H54 (cell line): ENCODE data around the gene TRAF3.

ENCODE experiments used
- DNase-seq: peaks from one replicate; pipeline ENCODE4 v3.0.0; 2011; ENCODE audit warnings: low spot score, mixed read lengths; ENCODE audit not compliant: insufficient read length
- FAIRE-seq: peaks from 3 replicates; lab custom pipeline; 2011; peaks lifted over from hg19 to GRCh38; lab: Jason Lieb, UNC
- POLR2A ChIP-seq: IDR thresholded peaks from 2 replicates; pipeline ENCODE4 v1.6.1; 2011; ENCODE audit warnings: low read depth, mild to moderate bottlenecking, low read length

TRAF3 gene

DNA sequence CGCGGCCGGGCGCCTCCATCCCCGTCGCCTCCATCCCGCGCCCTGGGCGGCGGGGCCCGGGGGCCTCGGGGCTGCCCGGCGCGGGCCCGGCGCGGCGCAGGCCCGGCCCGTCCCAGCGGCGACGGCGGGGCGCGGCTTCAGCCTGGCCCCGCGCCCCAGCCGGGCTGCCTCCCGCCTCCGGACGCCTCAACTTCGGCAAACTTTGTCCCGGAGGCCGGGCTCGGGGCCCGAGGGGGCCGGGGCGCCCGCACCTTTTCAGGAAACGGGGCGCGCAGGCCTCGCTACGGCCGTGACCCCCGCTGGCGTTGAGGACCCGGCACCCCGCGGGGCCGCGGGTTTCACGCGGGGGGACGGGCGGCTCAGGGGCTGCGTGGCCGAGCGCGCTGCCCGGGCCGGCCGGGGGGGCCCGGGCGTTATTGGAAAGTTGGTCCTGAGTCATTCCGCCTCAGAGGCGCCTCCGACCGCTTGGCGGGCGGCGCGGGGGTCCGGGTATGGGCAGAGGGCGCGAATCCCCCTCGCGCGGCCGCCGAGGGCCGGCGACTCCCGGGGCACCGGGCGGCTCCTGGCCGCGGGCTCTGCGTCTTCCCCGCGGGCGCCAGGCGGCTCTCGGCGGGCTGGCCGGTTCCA lies 575 bp downstream of the TRAF3 start:
- no peak for DNase-seq
- no peak for TF ChIP-seq POLR2A
- FAIRE-seq = no peak

DNA sequence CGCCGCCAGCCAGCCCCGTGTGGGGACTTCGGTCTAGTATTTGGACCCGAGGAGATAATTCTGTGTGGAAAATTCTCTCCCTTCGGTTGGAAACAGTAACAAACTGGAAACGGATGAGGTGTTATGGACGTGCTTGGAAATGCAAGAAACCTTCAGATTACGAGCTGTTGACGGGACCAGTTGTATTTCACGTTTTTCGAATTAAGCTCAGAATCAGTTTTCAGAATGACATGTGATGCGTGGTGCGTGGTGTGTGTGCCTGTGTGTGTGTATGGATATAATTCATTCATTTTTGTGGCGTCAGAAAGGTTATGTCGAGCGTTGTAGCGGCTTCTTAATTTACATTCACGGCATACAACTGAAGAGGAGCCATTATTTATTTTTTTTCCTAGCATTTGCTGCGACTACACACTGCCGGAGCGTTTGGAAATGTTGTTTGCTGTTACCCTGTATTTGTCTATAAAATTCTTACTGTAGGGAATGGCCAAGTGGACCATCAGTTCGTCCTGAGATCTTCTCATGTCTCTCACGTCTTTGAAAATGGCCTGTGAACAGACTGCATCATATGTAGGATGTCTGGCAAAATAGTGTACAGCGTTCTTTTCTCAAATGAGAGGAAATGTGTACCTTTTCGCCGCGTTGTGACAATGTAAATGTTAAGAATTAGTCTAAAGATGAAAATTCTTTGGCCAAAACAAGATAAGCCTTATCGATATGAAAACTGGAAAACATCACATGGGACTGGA lies 1.3 kb downstream of the TRAF3 start:
- DNase-seq (no peak), FAIRE-seq (peak; percentile 33)
- no peak for TF ChIP-seq POLR2A

DNA sequence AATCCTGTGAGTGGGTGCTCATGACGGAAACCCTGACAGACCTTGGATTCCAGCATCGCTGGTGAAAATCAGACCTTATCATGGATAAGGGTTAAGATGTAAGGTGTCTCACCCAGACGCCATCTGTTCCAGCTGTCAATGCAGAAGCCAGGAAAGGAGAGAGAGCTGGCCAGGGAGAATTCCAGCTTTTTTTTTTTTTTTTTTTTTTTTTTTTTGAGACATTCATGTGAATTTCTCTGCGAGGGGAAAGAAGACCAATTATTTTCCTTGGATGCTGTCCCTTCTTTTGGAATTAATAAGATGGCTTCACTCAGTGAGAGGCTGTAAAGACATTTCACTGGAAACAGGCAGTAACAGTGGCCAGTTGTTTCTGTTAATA lies 1.8 kb downstream of the TRAF3 start:
- FAIRE-seq (no peak), DNase-seq (no peak)
- no peak for TF ChIP-seq POLR2A

DNA sequence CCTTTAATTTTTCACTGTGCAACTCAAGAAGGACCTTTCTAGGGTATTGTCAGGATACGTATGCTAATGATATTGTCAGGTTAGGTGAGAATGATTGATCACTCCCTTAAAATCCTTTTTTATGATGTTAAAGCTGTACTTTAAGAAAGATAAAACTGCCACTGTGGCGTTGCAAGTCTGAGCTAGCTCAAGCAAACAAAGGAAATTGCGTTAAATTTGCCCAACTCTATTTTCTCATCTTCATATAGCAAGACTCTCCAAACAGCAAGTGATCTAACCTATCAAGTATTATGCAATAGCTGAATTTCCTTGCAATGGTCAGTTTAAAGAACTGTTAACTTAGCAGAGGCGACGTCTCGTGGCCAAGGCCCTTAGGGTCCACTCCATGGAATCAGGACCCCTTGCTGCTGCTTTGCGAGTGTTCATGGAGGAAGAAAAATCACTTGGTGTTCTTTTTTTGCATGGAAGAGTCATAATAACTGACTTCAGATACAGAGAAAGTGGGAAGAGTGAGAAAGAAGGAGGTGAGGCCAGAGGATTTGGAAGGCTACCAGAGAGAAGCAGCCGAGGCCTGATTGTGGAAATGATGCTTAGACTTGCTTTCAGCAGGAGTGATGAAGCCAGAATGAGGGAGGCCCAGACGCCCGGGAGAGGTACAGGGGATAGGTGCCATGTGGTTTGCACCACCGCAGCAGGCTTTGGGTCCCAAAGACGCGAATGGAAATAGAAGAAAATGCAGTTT lies 2.5 kb downstream of the TRAF3 start:
- no peak for TF ChIP-seq POLR2A
- no peak for FAIRE-seq
- DNase-seq = no peak

DNA sequence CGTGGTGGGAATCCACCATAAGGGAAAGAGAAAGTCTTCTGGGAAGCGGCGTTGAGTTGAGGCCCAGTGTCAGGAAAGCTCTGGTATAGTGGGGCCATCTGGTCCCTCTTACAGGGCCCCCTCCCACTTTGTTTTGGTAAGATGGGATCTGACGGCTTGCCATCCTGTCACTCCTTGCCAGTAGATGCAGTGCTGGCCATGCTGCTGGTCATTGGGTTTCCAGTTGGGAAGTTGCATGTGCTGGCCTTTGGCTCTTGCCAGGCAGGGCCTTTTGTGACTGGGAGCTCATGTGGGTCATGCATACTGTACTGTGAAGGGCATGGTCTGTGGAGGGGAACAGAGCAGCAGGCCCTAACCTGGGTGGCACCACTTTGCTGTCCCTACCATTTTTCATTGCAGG lies 3.8 kb downstream of the TRAF3 start:
- TF ChIP-seq POLR2A = no peak
- FAIRE-seq (no peak), DNase-seq (no peak)

DNA sequence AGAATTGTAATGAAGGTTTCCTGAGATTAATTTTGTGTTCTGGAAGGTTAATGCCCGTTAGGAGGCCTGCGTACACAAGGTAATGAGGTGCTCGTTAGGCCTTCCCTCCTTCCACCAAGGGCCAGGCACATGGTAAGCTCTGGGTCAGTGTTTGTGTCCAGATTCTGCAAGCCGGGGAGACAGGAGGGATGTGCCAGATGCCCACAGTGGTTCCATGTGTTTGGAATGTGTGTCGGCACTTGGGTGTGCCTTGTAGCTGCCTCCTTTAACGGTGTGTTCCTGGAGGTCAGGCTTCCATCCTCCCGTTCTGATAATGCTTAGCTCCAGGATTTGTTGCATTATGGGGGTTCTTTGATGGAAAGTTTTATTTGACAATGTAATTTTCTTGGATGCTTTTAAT lies 5.7 kb downstream of the TRAF3 start:
- DNase-seq = no peak
- no peak for FAIRE-seq
- no peak for TF ChIP-seq POLR2A

GRCh38 chr14:102784892-102785594 lies 7.8 kb downstream of the TRAF3 start:
- FAIRE-seq (no peak), DNase-seq (no peak)
- TF ChIP-seq POLR2A = no peak

DNA sequence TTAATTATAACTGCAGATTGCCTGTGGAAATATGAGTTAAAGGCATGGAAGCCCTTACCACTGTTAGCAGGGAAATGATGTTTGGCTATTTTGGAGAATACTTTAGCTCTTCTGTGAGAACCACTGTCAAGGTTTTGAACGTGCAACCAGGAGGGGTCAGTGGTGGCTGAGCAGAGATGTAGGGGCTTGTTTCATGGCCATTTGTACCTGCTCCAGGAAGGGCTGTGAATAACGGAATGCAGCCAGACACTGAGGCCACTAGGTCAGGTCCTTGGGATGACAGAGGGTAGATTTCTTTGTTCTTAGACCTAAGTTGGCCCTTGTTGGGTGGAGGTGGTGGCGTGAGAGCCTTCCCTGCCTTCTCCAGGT lies 8.3 kb downstream of the TRAF3 start:
- no peak for TF ChIP-seq POLR2A
- FAIRE-seq = peak; percentile 6

GRCh38 chr14:102786768-102787167 lies 9.5 kb downstream of the TRAF3 start:
- peak; percentile 98 for FAIRE-seq
- no peak for DNase-seq
- no peak for TF ChIP-seq POLR2A

More for the DNA sequence above, 8.3 kb downstream of the TRAF3 start:
- DNase-seq = no peak

GRCh38 chr14:102789349-102789748 lies 12.1 kb downstream of the TRAF3 start:
- DNase-seq (no peak), FAIRE-seq (no peak)
- no peak for TF ChIP-seq POLR2A

DNA sequence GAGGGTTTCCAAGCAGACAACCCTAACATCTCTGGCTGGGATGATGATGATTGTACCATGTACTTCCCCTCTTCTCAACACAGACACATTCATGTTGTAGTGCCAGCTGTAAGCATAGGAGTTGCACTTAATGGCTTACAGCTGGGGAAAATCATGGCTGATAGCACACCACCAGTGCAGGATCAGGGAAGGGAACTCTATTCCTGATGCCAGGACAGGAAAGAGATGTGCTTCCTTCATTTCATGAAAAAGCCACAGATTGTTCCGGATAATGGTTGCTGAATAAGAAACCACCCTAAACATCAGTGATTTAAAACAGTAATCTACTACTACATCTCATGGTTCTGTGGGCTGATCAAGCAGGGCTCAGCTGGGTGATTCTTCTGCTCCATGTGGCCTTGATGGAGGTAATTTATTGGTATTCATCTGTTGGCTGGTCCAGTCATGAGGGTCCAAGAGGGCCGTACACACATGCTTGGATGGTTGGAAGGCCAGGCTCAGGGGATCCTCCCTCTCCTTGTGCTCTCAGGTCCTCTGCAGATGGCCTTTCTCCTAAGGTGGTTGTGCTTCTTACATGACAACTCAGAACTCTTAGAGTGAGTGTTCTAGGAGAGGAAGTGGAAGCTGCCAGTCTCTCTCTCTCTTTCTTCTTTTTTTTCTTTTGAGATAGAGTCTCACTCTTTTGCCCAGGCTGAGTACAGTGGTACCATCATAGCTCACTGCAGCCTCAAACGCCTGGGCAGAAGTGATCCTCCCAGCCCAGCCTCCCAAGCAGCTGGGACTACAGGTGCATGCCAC lies 16.5 kb downstream of the TRAF3 start:
- FAIRE-seq = peak; percentile 60
- no peak for DNase-seq
- no peak for TF ChIP-seq POLR2A

DNA sequence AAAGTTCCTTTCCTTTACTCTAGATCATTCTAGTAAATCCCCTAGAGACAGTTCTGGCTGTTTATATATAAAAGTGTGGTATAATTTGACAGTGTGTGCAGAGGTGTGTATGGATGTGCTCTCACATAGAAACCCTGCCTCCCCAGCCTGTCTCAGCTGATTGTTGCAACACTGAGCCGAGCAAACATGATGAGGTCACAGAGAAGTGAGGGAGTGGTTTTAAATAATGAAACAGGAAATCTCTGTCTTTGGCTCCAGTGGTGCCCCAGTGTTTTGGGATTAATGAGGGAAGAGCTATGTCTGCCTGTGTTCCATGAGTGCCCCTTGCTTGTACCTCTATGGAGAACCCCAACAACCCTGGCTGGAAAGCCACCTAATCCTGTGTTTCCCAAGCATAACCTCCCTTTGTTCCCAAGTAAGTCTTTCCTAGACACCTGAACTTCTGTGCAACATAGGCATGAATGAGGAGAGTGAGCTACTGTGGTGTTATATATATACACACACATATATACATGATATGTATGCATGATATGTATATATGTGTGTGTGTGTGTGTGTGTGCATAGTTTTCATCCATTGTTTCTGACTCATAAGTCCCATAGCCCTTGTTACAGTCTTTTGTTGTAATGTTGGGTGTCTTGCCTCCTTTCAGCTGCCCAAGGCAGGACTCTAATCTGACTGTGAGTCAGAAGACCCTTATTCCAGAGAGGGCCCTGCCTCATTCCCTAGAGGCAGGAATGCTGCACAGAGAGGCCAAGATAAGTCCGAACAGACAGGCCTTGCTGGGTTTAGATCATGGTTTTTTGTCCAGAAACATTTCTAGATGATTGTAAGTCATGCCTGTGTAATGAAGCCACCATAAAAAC lies 18.0 kb downstream of the TRAF3 start:
- no peak for TF ChIP-seq POLR2A
- DNase-seq (peak; percentile 67), FAIRE-seq (peak; percentile 97)

- DNase-seq (no peak), FAIRE-seq (no peak)
- no peak for TF ChIP-seq POLR2A
These were observed 19.5 kb downstream of the TRAF3 start for GRCh38 chr14:102796661-102797190.
